GM18499 (cell line): ENCODE data around the gene TSTD2.

Experiments
- ATAC-seq: cut with Tn5 transposase; IDR thresholded peaks from one replicate; pipeline ENCODE4 v1.9.1; 2021; ENCODE audit warnings: moderate number of reproducible peaks; ENCODE audit not compliant: insufficient read depth, unreplicated experiment

Gene TSTD2

DNA sequence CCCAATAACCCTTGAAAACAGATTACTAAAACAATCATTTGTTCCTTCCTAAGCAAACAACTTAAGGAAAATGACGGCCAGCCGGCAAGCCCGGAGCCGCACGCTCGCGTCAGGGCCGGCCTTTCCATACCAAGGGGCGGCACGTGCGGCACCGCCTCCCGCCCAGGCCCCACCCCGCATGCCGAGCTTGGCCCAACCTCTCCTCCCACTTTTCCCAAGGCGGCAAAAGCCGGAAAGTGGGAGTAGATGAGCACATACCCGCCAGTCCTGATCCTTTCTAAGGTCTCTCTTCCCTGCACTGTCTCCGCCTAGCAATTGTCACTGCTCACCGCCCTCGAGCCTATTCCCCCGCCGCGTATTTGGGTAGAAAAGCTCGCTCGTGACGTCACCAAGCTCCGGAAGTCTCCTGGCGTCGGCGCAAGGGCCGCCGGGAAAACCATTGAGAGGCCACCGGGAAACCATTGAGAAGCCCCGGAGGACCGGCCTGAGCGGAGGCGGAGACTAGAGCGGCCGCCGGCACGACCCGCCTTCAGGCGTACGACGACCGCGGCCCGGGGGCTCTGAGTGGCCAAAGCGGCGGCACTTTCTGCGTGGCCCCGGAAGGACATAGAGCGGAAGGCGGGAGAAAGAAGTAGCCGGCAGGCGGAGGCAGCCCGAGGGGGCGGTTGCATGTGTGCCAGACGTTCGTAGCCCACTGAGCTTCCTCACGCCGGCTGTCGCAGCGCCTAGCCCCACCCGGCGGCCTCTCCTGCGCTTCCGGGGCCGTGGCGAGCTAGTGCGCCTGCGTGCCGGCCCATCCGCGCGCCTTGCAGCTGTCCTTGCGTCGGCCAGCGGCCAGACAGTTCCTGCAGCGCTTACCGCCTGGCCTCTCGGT is at the start of gene TSTD2, which contains the start of gene NCBP1:
Gene TSTD2 (minus strand): TSS at position 384 of the 874 bp plus-strand sequence. CDS start 5,806 bp downstream, outside the sequence.
Gene NCBP1 (plus strand): TSS at position 837 of the 874 bp plus-strand sequence. CDS start 61 bp downstream, outside the sequence.
- ATAC-seq = peak; percentile 81

DNA sequence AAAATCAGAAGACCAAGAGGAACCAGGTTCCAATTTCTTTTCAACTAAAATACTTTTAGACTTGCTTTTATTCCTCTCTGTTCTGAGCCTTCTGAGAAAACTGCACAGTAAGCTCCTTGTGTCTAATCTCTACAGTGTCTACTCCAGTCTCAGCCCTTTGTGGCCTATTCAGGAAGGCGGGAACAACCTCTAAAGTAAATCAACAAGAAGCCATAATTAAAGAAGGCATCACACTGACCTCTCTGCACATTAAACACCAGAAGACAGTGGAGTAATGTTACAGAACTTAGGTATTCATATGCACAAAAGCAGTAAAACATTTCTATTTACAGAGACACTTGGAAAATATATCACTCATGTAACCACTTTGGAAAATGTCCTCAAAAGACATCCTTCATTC is 49.1 kb upstream of the TSTD2 start:
- no peak for ATAC-seq

DNA sequence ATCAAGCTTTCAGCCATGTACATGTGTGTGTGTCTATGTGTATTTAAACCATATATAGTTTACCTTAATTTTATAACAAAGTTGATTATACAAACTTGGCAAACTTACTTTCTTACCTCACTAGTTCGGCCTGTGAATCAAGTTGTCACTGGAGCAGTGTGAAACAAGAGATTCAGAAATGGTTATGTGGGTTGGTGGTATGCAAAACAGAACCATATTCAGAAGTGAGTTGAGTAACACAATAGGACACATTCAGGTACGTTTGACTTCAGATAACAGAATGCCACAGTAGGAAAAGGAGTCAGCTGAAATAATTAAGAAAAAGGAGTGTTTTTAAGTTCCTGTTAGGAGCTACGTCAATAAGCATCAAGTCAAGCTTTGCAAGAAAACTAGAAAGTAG is 42.5 kb upstream of the TSTD2 start:
- ATAC-seq = no peak

DNA sequence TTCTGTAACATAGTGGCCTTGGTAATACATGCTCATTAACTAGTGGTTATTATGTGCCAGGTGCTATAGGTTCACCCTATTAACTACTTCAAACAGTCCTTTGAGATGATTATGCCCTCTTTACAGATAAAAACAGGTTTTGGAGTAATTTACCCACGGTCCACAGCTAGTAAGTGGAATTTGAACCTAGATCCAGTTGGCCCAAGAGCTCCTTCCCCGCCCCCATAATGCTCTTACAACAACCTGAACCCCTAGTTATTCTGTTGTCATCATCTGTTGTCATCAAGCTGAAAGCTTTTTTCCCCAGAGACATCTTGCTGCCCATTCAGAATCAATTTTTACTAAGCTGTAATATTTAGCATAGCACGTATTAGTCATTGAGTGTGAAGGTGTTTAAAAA is 40.8 kb upstream of the TSTD2 start:
- no peak for ATAC-seq

DNA sequence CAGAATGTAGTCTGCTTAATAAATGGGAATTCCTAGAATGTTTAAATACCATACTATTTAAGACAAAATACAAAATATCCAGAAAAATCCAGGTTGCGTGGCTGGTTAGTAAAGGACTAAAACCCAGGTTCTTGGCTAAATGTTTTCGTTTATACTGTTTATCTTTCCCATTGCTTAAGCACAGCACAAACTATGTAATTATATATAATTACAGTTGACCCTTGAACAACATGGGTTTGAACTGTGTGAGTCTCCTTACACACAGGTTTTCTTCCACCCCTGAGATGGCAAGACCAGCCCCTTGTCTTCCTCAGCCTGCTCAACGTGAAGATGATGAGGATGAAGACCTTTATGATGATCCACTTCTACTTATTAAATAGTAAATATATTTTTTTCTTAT is 39.2 kb upstream of the TSTD2 start:
- ATAC-seq = no peak

DNA sequence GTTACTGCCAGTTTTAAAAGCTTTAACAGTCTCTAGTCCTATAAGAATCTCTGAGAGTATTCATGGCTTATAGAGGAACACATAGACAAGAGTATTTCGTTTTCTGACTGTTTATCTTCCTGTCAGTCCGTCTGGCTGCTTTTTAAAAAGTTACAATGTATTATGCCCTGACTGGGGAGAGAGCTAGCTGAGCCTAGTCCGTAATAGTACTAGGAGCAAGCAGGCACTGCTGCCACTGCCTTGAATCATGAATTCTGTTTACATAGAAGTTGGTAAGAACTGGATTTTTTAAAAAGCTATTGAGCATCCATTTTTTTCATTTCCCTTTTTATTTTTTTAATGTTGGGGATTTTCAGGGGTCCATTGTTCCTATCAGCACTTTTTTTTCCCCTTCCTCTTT is 37.4 kb upstream of the TSTD2 start:
- no peak for ATAC-seq

DNA sequence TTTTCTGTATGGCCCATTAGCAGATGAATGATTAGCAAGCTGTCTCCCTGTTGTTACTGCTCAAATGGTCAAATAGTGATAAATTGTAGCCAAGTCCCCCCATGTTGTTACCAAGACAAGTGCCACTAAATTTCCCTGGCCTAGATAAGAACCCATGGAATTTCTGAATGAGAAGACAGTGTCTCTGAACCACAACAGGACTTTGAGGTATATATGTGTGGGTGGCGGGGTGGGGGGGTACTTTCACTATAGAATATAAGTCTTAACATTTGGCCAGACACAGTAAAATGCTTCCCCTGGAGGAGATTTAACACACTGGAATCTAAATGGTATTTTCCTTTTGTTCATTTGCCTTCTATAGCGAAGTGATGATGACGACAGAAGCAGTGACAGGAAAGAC is 35.3 kb upstream of the TSTD2 start:
- no peak for ATAC-seq

DNA sequence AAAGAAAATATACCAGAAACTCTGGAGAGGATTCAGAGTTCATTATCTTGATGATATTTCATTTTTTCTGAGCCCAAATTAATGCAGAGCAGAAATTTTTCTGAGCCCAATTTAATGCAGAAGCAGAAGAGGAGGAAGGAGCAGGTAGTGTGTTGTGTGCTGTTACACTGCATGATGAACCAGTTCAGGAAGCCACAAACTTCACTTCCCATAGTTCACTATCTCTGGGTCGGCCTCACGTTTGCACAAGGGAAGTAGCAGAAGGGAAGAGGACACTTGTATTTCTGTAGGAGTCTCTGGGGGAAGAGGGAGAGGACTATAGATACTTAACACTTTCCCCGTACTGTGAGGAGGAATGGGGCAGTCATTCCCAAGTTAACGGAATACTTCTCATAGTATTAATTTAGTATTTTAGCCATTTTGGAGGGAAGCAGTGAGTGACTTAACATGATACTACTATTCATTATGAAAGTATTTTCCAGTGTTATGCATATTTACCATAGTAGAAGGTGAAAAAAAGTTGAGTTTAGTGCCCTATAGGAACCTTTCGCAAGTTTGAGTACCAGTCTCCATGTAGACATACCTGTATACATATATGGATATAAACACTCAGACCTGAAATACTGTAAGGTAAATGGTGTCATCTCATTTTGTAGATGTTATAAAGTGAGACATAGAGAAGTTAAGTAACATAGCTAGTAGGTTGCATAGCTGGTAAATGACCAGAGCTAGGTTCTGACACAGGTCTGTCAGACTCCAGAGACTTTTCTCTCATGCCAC is 33.9 kb upstream of the TSTD2 start:
- ATAC-seq = no peak

DNA sequence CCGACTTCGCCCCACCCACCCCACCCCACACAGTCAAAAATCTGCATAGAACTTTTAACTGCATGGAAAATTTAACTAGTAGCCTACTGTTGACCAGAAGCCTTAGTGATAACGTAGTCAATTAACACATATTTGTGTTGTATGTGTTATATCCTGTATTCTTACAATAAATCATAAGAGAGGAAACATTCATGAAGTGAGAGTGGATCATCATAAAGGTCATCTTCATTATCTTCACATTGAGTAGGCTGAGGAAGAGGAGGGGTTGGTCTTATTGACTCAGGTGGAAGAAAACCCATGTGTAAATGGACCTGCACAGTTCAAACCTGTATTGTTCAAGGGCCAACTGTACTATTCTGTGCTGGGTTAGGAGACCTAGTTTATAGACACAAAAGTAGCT is 32.6 kb upstream of the TSTD2 start:
- no peak for ATAC-seq

DNA sequence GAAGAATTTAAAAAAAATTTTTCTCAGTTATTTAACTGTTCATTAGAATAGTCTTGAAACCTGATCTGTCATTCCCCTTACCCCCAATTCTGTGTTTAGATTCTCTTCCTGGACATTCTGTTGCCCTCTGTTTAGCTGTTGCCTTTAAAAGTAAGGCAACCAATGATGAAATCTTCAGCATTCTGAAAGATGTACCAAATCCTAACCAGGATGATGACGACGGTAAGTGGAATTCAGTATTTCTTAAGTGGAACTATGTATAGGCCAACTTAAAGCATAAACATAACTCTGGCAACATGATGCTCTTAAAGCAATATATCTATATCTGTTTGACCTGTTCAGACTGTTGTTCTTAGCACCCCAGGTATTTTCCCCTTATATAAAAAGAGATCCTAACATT is 27.7 kb upstream of the TSTD2 start:
- ATAC-seq = no peak

DNA sequence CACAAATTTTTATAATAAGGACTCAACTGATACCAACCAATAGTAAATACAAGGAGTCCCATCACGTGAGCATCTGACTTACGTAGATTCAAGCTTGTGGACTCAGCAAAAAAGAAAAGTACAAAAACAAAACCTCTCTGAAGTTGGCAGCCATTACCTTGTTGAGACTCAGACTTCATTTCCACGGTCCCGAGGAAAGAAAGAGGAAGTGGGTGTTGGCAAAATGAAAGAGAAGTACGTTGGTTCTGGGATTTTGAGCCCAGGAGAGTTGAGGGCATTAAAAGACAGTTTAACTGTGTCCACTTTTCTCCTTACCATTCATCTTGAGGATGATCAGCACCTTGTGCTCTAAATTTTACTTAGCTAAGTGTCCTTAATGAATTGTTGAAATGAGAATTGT is 27.2 kb upstream of the TSTD2 start:
- no peak for ATAC-seq

DNA sequence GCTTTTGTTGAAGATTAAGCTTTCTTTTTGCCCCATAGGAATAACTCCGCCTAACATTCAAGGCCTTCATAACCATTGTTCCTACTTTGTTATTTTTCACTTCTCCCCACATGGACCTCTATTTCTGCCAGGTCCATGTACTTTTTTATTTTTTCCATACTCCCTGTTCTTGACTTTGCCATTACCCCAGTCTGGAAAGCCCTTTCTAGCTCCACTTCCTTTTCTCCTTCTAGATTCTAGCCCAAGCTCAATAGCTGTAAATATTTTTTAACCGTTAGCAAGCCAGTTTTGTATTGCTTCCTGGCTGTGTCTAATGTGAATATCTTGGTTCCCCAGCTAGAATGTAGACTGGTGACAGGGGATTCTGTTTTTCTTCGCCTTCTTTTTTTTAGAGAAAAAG is 26.6 kb upstream of the TSTD2 start:
- ATAC-seq = no peak

DNA sequence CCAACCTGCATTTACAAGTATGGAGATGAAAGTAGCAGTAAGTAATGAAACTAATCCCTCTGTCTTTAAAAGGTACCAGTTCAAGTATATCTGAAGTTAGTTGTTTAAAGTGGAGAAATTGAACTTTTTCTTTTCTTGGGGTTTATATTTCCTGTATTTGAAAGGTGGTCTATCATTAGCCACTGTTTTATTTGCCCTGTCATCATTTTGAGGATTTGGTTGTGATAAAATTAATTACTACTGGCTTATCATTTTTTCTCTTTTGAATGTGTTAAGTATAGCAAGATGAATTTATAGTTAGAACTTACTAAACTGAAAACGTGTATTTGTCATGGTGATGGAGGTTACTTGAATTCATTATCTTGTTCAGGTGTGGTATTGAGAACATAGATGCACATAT is 25.5 kb upstream of the TSTD2 start:
- no peak for ATAC-seq

DNA sequence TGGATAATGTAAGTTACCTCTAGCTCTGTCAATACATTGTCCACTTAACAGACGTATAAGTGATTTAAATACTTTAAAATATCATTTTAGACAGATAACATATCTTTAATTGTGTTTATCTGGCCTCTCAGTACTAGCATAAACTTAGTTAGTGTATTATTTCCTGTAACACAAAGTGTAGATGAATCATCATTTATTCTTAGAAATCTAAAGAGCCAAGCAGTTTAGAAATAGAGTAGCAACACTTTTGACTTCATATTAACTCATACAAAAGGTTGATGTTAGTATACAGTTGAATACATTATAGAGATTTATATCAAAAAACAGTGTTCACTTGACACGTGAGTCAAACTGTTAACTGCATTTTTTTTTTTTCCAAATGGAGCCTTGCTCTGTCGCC is 18.5 kb upstream of the TSTD2 start:
- ATAC-seq = no peak

DNA sequence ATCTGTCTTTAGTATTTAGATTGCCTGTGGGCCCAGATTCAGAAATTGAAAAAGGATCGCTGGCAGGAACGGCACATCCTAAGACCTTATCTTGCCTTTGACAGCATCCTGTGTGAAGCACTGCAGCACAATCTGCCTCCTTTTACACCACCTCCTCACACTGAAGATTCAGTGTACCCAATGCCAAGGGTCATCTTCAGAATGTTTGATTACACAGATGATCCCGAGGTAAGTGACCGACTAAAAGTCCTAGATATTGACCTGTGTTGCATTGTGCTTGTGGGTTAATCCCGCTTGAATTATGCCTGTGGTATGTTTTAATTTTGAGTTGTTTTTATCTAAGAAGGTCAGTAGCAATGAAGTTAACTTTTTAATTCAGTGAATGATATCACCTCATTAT is 14.8 kb upstream of the TSTD2 start:
- ATAC-seq = no peak

DNA sequence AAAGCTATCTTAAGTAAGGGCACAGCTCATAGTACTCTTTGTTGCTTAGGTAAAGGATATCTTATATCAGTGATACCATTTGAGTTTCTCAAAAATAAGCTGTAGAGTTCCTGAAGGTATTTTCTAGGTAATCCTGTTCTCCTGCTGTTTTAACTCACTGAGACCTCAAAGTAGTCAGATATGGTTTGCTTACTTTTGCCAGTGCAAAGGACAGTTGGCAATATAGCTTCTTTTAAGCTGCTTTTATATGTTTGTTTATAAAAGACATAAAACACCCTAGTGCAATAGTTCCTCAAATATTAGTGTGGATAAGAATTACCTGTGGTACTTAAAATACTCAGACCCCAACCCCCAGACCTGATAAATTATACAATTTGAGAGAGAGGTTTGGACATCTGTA is 12.6 kb upstream of the TSTD2 start:
- ATAC-seq = no peak

DNA sequence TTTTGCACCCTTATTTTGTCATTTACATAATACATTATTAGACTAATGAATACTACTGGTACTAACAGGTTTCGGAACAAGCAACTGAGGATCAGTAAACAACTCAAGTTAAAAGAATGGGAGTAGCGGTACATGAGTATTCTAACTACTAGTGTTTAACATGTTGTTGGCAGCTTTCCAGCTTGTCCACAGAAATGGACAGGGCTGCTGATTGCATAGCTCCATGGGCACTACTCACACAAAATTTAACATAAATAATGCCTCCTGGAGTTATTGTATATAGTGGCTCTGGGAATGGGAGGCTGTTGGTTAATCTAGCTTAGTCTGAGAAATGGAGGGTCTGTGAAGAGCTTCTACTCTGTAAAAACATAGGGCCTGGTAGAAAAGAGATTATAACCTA is 7.2 kb upstream of the TSTD2 start:
- ATAC-seq = no peak

DNA sequence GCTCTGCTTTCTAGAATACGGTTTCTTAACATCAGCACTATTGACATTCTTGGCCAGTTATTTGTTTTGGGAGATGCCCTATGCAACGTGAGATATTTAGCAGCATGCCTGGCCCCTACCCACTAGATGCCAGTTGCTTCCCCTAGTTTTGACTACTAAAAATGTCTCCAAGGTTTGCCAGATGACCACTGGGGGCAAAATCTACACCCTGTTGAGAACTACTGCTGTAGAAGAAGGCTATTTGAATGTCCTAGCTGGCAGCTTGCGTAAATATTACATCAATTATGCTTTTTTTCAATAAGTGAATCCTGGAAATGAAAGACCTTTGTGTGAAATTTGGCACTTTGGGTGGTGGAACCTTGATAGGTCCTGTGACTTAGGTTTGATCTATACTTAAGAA is 5.5 kb upstream of the TSTD2 start:
- ATAC-seq = no peak

DNA sequence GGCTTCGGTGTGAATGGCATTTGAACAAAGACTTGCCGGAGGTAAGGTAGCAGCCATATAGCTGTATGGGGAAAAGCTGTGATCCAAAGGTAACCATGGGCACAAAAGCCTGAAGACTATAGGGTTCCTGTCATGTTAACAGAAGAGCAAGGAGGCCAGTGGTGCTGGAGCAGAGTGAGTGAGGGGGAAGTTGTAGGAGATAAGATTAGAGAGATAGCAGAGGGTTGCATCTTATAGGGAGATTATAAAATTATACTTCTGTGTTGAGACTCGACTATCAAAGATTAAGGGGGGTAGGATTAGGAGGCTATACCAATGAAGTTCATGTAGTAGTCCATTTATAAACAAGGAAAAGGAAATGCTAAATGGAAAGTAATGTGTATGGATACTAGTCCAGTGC is 3.7 kb upstream of the TSTD2 start:
- ATAC-seq = no peak

DNA sequence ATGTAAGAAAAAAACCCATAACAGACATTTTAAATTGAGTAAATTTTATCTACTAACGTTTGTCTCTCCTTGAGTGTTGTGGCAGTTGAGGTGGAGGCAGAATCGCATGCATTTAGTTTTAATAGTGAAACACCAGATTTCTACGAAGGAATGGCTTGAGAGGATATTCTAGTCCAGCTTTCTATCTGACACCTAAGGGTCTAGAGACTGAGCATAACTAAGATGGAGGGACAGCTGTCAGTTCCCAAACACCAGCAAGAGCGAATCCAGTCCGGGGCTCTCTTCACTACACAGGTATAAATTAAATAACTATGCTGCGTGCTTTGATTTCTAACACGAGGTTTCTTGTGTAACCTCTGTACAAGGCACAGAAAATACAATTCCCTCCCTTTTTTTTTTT is 1.9 kb upstream of the TSTD2 start:
- ATAC-seq = no peak

DNA sequence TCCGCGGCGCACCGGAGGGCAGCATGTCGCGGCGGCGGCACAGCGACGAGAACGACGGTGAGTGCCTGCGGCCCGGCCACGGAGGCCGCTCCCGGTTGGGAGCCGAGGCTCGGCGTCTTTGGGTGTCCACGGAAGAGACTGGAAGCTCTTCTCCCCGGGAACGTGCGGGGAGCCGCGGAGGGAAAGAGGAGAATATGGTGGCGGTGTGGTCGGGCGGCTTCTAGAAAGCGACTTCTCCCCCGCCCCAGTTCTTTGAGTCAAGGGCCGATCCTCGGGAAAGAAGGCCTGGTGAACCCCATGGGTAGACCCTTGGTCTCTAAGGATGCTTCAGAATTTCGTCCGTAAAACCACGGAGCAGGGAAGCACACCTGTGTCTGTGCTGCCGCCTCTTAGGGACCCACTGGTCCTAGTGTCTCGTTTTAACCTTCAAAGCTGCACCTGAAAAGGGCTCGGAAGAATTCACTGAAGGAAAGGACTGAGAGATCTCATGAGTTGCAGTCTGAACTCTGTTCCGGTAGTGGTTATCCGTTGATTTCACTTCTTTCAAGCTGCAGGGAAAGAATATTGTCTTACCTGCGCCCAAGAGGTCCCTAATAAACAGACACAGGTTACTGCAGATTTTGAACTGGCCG is 807 bp upstream of the TSTD2 start:
- peak; percentile 6 for ATAC-seq
